Activated T-cell treated with anti-CD3 and anti-CD28 coated beads, Interleukin-2, amount 50 U/mL, for 48 hours (primary cell): ENCODE results near the gene FAM204A.

Experiments
- DNase-seq, 2 experiments: peaks; one replicate each; pipeline ENCODE4 v3.0.0-alpha.2; 2020

The FAM204A gene

GRCh38 chr10:118277871-118278270, 64.3 kb downstream of the FAM204A start:
- DNase-seq, result no peak

DNA sequence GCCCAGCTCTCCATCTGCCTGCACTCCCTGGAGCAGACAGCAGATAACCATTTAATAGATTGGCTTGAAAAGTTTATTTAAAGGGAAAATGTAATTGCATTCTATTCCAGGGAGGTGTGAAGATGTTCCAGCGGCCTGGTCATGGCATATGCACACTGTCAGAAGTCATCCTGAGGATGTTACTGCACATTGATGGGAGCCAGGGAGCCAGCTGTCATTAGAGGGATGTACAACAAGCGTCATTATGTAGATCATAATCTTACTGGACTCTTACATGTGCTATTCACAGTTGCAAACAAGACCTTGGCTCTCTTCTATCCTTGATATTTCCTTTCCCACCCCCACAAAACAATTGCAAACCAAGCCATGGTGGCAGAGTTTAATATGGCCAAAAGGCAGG, 65.4 kb downstream of the FAM204A start:
- no peak for DNase-seq

DNA sequence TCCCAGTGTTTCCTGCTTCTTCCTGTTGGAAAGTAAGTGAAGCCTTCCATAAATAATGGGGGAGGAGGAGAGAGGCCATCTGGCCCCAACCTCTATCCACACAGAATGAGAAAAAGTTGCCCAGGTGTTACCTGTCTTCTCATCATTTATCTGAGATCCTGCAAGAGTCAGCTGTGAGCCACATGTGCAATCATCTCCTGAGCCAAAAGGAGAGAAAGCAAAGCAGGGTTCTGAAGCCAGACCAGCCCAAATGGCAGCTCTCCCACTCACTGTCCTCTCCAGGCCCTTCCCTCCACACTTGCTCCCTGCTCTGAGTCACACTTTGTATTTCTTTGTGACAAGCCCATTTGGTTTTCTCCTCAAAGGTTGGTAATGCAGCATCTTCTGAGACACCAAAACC, 65.9 kb downstream of the FAM204A start:
- DNase-seq, result no peak

DNA sequence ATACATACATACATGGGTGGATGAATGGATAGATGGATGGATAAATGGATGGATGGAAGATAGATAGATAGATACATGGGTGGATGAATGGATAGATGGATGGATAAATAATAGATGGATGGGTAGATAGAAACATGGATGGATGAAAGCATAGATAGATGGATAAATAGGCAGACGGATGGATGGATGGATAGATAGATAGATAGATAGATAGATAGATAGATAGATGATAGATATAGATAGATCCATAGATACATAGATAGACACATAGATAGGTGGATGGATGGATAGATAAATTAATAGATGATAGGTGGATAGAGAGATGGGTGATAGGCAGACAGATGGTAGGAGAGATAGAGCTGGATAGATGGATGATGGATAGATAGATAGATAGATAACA, 68.5 kb downstream of the FAM204A start:
- DNase-seq, result no peak

DNA sequence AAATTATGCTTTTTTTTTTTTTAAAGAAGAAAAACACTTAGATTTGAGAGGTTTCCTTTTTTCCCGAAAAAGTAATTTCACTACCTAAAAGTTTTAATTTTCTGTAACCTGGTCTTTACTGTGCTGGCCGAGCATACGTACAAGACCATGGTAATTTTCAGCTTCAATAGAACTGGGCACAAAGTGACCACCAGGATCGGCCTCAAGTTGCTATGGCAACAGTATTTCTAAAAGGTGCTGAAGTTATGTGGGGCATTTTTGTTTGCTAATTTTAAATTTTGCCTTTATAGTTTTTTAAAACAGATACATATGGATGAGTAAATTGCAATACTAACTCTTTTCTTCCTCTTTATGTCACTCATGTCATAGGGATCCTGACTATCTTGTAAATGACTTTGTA, 69.4 kb downstream of the FAM204A start:
- DNase-seq, result no peak

DNA sequence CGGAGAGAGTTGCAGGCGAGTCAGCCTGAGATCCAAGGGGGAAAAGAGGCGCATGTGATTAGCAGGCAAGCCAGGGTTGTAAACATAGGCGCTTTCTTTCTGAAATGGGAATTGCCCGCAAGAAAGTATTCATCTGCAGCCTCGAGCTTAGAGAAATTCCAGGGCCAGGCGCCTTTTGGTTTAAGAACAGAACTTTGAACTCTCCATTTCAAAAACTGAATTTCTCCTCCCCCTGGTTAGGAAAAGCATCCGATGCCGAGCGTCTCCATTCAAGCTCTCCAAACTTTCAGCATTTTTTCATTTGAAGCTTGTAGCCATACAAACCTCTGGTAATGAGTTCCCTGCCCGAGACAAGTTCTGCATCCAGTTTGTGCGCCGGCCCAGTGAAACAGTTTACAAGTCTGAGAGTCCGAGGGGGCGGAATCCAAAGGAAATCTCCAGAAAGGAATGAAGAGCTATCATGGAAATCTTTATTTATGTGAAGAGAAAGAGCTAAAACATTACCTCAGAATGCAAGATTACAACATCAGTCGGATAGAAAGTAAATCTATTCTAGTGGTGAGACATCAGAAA, 69.9 kb downstream of the FAM204A start:
- no peak for DNase-seq

DNA sequence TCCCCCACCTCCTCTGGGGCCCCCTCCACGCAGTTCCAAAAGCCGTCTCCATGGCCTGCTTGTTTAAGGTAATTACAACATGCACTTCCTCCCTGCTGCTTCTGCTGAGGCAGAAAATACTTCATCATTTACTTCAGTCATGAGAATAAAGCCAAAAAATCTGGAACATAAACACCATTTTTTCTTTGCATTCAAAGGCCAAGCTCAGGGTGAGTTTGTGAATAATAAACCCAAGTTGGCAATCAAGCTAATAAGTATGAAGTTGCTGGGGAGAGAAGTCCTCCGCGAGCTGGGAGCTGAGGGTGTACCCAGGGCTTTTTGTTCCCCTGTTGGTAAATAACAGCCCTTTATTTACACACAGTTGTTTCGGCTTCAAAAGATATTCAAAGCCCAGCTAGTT, 70.5 kb downstream of the FAM204A start:
- no peak for DNase-seq

- DNase-seq, result no peak
These were observed 75.9 kb downstream of the FAM204A start for GRCh38 chr10:118266098-118266748.

DNA sequence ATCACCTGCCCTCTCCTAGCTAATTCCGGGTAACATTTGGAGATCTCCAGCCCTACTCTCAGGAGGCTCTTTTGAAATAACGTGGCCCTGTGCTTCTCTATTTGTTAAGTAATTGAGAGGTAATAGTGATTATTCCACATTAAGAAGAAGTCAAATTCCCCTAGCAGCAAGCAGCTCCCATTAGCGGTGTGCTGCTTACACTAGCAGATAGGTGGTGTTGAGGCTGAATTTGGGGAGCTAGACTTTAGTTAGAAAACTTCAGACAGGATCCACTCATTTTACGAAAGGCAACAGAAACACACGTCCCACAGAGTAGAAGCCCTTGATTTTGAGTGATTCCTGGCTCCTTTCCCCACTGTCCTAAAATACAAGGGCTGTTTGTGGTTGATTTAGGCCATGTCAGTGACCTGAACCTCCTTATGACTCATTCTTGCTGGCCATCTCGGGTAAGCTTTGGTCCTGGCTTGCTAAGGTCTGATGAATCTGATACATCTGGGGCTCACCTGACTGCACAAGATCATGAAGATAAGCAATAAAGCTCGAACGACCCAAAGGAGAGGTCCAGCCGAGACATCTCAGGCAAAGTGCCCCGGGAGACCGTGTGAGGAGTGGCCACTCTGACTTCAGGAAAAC, 77.2 kb downstream of the FAM204A start:
- no peak for DNase-seq

DNA sequence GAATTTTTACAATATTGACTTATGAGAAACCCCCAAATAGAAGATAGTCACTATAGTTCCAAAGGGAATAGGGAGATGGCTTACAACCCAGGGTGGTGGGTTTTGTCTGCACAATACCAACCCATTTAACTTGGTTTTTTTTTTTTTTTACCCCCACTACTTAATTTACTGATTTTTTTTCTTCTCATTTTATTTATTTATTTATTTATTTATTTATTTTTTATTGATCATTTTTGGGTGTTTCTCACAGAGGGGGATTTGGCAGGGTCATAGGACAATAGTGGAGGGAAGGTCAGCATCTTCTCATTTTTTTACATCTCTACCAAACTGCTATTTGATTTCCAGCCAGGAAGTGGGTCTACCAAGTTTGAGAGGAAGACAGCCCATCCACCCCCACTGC, 77.9 kb downstream of the FAM204A start:
- DNase-seq, result no peak

GRCh38 chr10:118262538-118262937, 79.6 kb downstream of the FAM204A start:
- DNase-seq, result no peak

DNA sequence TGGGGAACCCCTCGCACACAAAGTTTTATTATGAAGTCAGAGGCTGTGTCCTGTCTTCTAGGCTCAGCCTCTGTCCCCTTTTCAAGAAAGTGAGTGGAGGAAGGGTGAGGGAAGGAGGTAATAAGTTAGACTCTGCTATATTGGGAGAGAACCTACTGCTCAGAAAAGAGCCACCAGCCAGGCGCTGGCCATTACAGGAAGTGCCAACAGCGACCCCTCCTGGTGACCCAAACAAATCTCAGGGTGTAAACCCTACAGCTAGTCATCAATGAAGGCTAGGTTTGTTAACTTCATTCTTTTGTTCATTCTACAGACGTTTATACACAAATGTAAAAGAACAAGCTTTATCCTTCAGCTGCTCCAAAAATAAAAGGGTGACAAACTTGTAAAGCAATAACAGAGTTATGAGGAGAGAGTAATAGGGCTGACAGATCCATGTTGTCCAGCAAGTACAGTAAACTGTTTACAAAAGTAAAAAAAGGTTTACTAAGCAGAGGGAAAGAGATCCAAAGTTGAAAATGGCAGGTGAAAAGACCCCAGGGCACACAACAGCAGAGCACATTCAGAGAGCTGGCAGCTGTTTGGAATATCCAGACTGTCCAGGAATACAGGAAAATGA, 82.7 kb downstream of the FAM204A start:
- peak in 1 of 2 experiments; percentile 42 for DNase-seq

DNA sequence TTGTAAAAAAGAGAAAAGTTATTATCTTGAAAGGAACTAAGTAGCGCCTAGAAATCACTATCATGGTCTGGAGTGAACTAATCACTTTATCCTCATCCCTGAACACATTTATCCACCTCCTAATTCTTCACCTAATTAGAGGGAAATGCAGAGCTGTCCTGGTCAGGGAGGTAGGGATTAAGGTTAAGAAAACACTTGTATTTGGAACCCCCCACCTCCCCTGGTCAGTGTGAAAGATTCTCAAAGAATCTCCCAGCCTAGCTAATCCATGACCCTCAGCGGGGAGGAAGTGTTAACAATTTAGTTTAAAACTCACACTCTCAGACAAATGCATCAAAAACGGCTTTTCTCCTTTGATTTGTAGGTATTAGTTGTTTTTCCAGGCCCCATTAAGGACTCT, 83.8 kb downstream of the FAM204A start:
- no peak for DNase-seq

DNA sequence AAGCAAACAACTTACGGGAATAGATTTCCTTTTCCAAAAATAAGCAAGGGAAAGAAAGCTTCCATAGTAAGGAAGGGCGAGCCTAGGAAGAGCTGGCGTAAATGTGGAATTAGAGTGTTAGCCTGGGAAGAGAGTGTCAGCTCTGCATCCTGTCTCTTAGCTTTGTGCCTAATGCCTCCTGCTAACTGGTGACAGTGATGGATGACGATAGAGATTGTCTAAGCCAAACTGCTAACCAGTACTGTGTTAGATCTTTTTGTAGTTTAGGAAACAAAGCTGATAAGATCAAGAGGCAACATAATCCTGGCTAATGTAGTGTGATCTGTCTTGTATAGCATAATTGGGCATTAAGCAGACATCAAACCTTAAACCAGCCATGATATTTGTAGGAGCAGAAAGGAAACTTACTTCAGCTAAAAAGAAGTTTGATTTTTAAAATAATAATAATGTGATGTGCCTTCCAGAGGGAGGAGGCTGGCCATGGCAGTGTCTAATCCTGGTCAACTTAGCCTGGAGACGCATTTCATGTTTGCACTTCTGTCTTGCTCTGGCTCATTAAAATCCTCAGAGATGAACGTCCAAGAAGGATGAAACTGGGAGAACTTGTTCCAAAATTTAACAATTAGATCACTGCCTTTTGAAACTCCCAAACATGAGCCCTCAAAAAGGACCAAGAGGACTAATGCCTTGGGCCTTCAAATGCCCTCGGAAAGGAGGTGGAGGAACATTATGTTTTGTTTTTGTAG, 85.1 kb downstream of the FAM204A start:
- no peak for DNase-seq

GRCh38 chr10:118256209-118256608, 85.9 kb downstream of the FAM204A start:
- no peak for DNase-seq

DNA sequence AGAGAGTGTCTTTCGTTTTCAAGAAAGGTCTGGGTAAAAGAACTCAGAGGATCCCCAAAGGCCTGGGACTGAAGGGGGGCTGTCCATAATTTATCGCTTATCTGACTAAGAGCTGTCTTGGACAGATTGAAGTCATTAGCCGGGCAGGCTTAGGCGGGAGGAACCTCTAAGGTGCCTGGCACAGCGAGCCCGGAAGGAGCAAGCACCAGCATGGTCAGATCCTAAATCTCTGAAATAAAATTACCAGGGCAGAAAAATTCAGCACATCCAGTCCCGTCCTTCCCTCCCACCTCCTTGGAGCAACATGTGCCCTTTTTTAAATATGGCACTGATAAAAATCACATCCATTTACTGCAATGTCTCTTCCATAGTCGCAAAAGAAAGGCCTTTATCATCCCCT, 86.8 kb downstream of the FAM204A start:
- DNase-seq, result no peak

- no peak for DNase-seq
These were observed 87.5 kb downstream of the FAM204A start for GRCh38 chr10:118254654-118255053.

DNA sequence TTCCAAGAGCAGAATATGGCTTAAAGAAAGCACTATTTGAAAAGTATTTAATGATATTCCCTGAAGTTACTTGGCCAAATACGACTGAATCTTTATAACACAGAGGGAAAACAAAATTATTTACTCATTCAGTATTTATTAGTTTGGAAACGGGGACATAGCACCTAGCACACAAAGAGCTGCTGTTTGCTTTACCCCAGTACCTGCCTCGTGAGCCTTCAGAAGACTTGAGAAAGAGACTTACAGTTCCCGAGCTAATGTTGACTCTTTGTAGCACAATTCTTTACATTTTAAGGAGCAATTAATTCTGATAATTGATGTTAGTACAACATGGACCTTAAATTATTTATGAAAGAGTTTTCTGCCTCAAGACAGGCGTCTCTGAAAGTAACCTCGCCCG, 88.7 kb downstream of the FAM204A start:
- DNase-seq, result no peak

- no peak for DNase-seq
These were observed 90.3 kb downstream of the FAM204A start for GRCh38 chr10:118251791-118252190.

GRCh38 chr10:118249714-118250113, 92.4 kb downstream of the FAM204A start:
- DNase-seq, result no peak
